HEK293 (cell line): Measurements from ENCODE around the gene PIANP.
A peak's percentile ranks its signal among the peaks of the same experiment; 100 is the strongest.

Experiments used
- CTCF ChIA-PET: fragments of 350-600 bp; formaldehyde crosslinking; extraction: SDS; loops from one replicate; lab custom pipeline; 2021; ENCODE audit warnings: antibody characterized with exemption; lab: Yijun Ruan, JAX
- POLR2A ChIA-PET: fragments of 300-600 bp; formaldehyde crosslinking; extraction: SDS; loops from one replicate; lab custom pipeline; 2020; ENCODE audit warnings: antibody characterized with exemption, inconsistent platforms; lab: Yijun Ruan, JAX
- H3K27ac ChIP-seq: fragments of 200-500 bp; sonication (Bioruptor generic); 2 replicates; pipeline ENCODE4 v1.5.1; 2014; ENCODE audit warnings: low read depth, low read length, control low read depth, inconsistent platforms; ENCODE audit errors: extremely low read depth
- H3K36me3 ChIP-seq, 2 experiments: fragments of 200-500 bp in 1 of 2; sonication (Bioruptor generic) in 1 of 2; 1 replicate in 1 of 2; 2 replicates in 1 of 2; pipeline ENCODE4 v1.5.1; 2014 to 2017; ENCODE audit warnings: inconsistent platforms in 2 of 2, low read length in 2 of 2; ENCODE audit not compliant: control insufficient read depth in 2 of 2, insufficient read depth in 1 of 2
- H3K4me1 ChIP-seq: fragments of 200-500 bp; sonication (Bioruptor generic); 2 replicates; pipeline ENCODE4 v1.5.1; 2014; ENCODE audit warnings: mild to moderate bottlenecking, low read length, inconsistent platforms; ENCODE audit not compliant: control insufficient read depth, insufficient read depth
- H3K4me3 ChIP-seq: 2 replicates; pipeline ENCODE4 v1.5.1; 2011; ENCODE audit warnings: low read depth, mild to moderate bottlenecking, control low read depth, low read length, moderate library complexity
- H3K9me3 ChIP-seq: fragments of 200-500 bp; sonication (Bioruptor generic); 2 replicates; pipeline ENCODE4 v1.5.1; 2014; ENCODE audit warnings: low read depth, low read length, inconsistent platforms; ENCODE audit not compliant: control insufficient read depth, insufficient read depth
- BCL11B ChIP-seq: fragments of 450-650 bp; formaldehyde crosslinking; IDR thresholded peaks from 2 replicates; pipeline ENCODE4 v1.5.1; 2016; ENCODE audit warnings: low read depth, missing biosample characterization, missing genetic modification characterization
- HOXA7 ChIP-seq: sonication (generic); formaldehyde crosslinking; IDR thresholded peaks from 2 replicates; pipeline ENCODE4 v1.8.1; 2022; ENCODE audit warnings: missing genetic modification reagents, borderline replicate concordance
- HOXC10 ChIP-seq: sonication (generic); formaldehyde crosslinking; IDR thresholded peaks from 2 replicates; pipeline ENCODE4 v1.8.1; 2023; ENCODE audit warnings: mild to moderate bottlenecking, missing genetic modification reagents
- PRDM1 ChIP-seq: fragments of 450-650 bp; formaldehyde crosslinking; IDR thresholded peaks from 2 replicates; pipeline ENCODE4; 2016; ENCODE audit warnings: missing biosample characterization, missing genetic modification characterization
- PRDM10 ChIP-seq: fragments of 450-650 bp; formaldehyde crosslinking; IDR thresholded peaks from 2 replicates; pipeline ENCODE4 v1.5.1; 2016; ENCODE audit warnings: missing biosample characterization, missing genetic modification characterization
- SP2 ChIP-seq: fragments of 450-650 bp; formaldehyde crosslinking; IDR thresholded peaks from 2 replicates; pipeline ENCODE4 v1.5.1; 2016; ENCODE audit warnings: missing biosample characterization, missing genetic modification characterization
- ZNF16 ChIP-seq: fragments of 450-650 bp; formaldehyde crosslinking; IDR thresholded peaks from 2 replicates; pipeline ENCODE4 v1.5.1; 2016; ENCODE audit warnings: low read depth, missing biosample characterization, missing genetic modification characterization
- ZNF362 ChIP-seq: fragments of 450-650 bp; formaldehyde crosslinking; IDR thresholded peaks from 2 replicates; pipeline ENCODE4 v1.5.1; 2016; ENCODE audit warnings: missing biosample characterization, missing genetic modification characterization
- ZNF366 ChIP-seq: fragments of 450-650 bp; formaldehyde crosslinking; conservative IDR thresholded peaks from 2 replicates; pipeline ENCODE4 v1.5.1; 2016; ENCODE audit warnings: missing biosample characterization, missing genetic modification characterization
- ZNF416 ChIP-seq: fragments of 450-650 bp; formaldehyde crosslinking; IDR thresholded peaks from 2 replicates; pipeline ENCODE4 v1.5.1; 2016; ENCODE audit warnings: missing biosample characterization, missing genetic modification characterization
- ZNF549 ChIP-seq: fragments of 450-650 bp; IDR thresholded peaks from 2 replicates; pipeline ENCODE4 v1.5.1; 2018; ENCODE audit warnings: missing biosample characterization, missing genetic modification characterization, mild to moderate bottlenecking, inconsistent platforms, moderate library complexity
- ZNF629 ChIP-seq: fragments of 450-650 bp; formaldehyde crosslinking; IDR thresholded peaks from 2 replicates; pipeline ENCODE4 v1.5.1; 2017; ENCODE audit warnings: missing biosample characterization, missing genetic modification characterization
- ZXDB ChIP-seq: fragments of 450-650 bp; formaldehyde crosslinking; IDR thresholded peaks from 2 replicates; pipeline ENCODE4 v1.5.1; 2016; ENCODE audit warnings: missing biosample characterization, missing genetic modification characterization
- TF ChIP-seq, protein P1 (sequence below): fragments of 450-650 bp; formaldehyde crosslinking; IDR thresholded peaks from 2 replicates; pipeline ENCODE4 v1.5.1; 2017; ENCODE audit warnings: missing biosample characterization, missing genetic modification characterization

The PIANP gene

GRCh38 chr12:6666211-6666610 is 34.4 kb downstream of the PIANP start:
- CTCF ChIA-PET, result interaction anchor here (0.6 to 4.3 kb wide), 4 partner anchors 18 to 429 kb away, joined by 3 to 26 read pairs (median 4); no protein-coding TSS in a partner anchor
- peaks cover 7% of the 10 kb centered on the region; the same call in 1 of the 2 replicates for H3K4me1 ChIP-seq
- no peaks in the 10 kb centered on the region for H3K9me3 ChIP-seq
- TF ChIP-seq PRDM10, result no peak
- TF ChIP-seq BCL11B, result no peak
- no peak for TF ChIP-seq ZNF629 (tag by site-specific recombination)
- no peak for TF ChIP-seq ZNF16 (tag by site-specific recombination)
- no peak for TF ChIP-seq SP2 (tag by site-specific recombination)
- TF ChIP-seq HOXC10 (CRISPR knock-in tag), result no peak
- TF ChIP-seq HOXA7, result no peak
- TF ChIP-seq, protein P1, sequence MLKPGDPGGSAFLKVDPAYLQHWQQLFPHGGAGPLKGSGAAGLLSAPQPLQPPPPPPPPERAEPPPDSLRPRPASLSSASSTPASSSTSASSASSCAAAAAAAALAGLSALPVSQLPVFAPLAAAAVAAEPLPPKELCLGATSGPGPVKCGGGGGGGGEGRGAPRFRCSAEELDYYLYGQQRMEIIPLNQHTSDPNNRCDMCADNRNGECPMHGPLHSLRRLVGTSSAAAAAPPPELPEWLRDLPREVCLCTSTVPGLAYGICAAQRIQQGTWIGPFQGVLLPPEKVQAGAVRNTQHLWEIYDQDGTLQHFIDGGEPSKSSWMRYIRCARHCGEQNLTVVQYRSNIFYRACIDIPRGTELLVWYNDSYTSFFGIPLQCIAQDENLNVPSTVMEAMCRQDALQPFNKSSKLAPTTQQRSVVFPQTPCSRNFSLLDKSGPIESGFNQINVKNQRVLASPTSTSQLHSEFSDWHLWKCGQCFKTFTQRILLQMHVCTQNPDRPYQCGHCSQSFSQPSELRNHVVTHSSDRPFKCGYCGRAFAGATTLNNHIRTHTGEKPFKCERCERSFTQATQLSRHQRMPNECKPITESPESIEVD (tag by site-specific recombination), result no peak
- no peak for TF ChIP-seq ZXDB (tag by site-specific recombination)
- TF ChIP-seq ZNF416 (tag by site-specific recombination), result no peak
- TF ChIP-seq, all 188 proteins: peak for 0
- peaks cover 39 to 52% of the 10 kb centered on the region in 2 experiments for H3K36me3 ChIP-seq
- H3K27ac ChIP-seq, result no peak overlapping the region
- no peak overlapping the region for H3K4me3 ChIP-seq
- POLR2A ChIA-PET, result interaction anchor here (2.2 kb wide), 1 partner anchor 23 kb away, joined by 11 read pairs; the partner anchor contains the start of gene ZNF384

DNA sequence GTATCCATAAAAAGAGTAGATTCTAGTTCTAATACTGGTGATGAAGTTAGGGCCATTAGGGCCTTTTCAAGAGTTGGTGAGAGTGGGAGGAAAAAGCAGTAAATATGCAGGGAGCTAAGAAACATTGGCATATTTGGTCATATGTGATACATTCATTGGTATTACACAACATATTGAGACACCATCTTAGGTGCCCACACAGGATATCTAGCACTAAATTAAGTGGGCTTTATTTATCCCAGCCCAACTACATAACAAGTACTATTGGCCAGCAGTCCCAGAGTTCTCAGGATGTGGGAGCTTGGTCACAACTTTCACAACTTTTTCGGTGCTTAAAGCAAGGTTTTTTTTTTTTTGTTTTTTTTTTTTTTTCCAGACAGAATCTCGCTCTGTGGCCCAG is 35.7 kb downstream of the PIANP start:
- Histone ChIP-seq H3K4me3 (no peak overlapping the region), H3K9me3 (no peaks in the 10 kb centered on the region), H3K27ac (no peak overlapping the region), H3K36me3 (peaks cover 30 to 39% of the 10 kb centered on the region in 2 experiments), H3K4me1 (peaks cover 7% of the 10 kb centered on the region; the same call in 1 of the 2 replicates)
- ChIA-PET CTCF (interaction anchor here (0.7 to 2.8 kb wide), 5 partner anchors 20 to 1362 kb away, joined by 3 to 27 read pairs (median 4); no protein-coding TSS in a partner anchor), POLR2A (interaction anchor here (0.8 to 2.5 kb wide), 2 partner anchors 24 to 101 kb away, joined by 3 to 25 read pairs; partner anchors contain the start of genes PTMS and ZNF384)
- TF ChIP-seq ZNF549 (tag by site-specific recombination), result no peak
- TF ChIP-seq ZNF362, result peak; percentile 58; the same call in 1 of the 2 replicates
- TF ChIP-seq PRDM1 (tag by site-specific recombination), result 0 out of 2 replicates have a peak, but pooled peaks have one; percentile 40
- 0 out of 2 replicates have a peak, but pooled peaks have one; percentile 22 for TF ChIP-seq ZNF366 (tag by site-specific recombination)
